Smooth muscle cell of the pulmonary artery (primary cell): Measurements from ENCODE around the gene GCDH. TPM values are rescaled to one million over a fixed set of nuclear protein-coding genes. Genes with fewer than 3 reads are reported as not detected.

Experiments
- total RNA-seq: library from RNA; depleted of rRNA; stranded (reverse); fragments of >200 nt; gene quantifications from 2 replicates; pipeline ENCODE4 v1.2.3, GENCODE V29; 2014

The GCDH gene
- total RNA-seq = 16.0 and 23.4 TPM in 2 replicates

GRCh38 chr19:12890787-12891552, at the start of gene GCDH:
GCDH (plus strand) TSS chr19:12891160; CDS start chr19:12891305, 145 bp downstream.

GRCh38 chr19:12881172-12881808, 9.7 kb upstream of the GCDH start, which contains the start of gene DNASE2:
DNASE2 (minus strand) TSS chr19:12881449; CDS start chr19:12881375, 74 bp downstream.

GRCh38 chr19:12886969-12887747, 3.8 kb upstream of the GCDH start, which contains the start of gene KLF1:
KLF1 (minus strand) TSS chr19:12887201; CDS start chr19:12887140, 61 bp downstream.

GRCh38 chr19:12933287-12934072, 42.5 kb downstream of the GCDH start, which contains the start of gene FARSA:
FARSA (minus strand) TSS chr19:12933711; CDS start chr19:12933696, 15 bp downstream.

GRCh38 chr19:12937927-12938778, 47.2 kb downstream of the GCDH start, which contains the start of gene CALR:
CALR (plus strand) TSS chr19:12938609; CDS start chr19:12938680, 71 bp downstream.

GRCh38 chr19:12945479-12946091, 54.6 kb downstream of the GCDH start, which contains the start of gene RAD23A:
RAD23A (plus strand) TSS chr19:12945862; CDS start chr19:12945949, 87 bp downstream.

Other genes starting within 250 kb of the GCDH start
- gene MAN2B1, start 224.4 kb upstream of the GCDH start, total RNA-seq = 60.0 and 60.9 TPM in 2 replicates
- gene WDR83, start 224.4 kb upstream of the GCDH start, total RNA-seq = 8.8 and 9.8 TPM in 2 replicates
- gene DHPS, start 209.3 kb upstream of the GCDH start, total RNA-seq = 58.8 and 66.5 TPM in 2 replicates
- gene GNG14, start 203.2 kb upstream of the GCDH start, total RNA-seq = not detected in 2 replicates
- 5.5 and 6.4 TPM in 2 replicates for gene FBXW9, start 194.5 kb upstream of the GCDH start, total RNA-seq
- 50.6 and 71.6 TPM in 2 replicates for gene TNPO2, start 167.2 kb upstream of the GCDH start, total RNA-seq
- 78.1 and 93.8 TPM in 2 replicates for gene TRIR, start 156.5 kb upstream of the GCDH start, total RNA-seq
- gene GET3, start 153.7 kb upstream of the GCDH start, total RNA-seq = 61.8 and 67.5 TPM in 2 replicates
- not detected in 2 replicates for gene BEST2, start 139.4 kb upstream of the GCDH start, total RNA-seq
- gene HOOK2, start 115.6 kb upstream of the GCDH start, total RNA-seq = 18.5 and 26.7 TPM in 2 replicates
- 77.3 and 101 TPM in 2 replicates for gene JUNB, start 99.7 kb upstream of the GCDH start, total RNA-seq
- gene PRDX2, start 89.4 kb upstream of the GCDH start, total RNA-seq = 188 and 217 TPM in 2 replicates
- gene THSD8, start 89.1 kb upstream of the GCDH start, total RNA-seq = 0.13 TPM in 1 of 2 replicates, not detected in the other
- gene RNASEH2A, start 84.6 kb upstream of the GCDH start, total RNA-seq = 8.8 and 9.9 TPM in 2 replicates
- gene RTBDN, start 56.6 kb upstream of the GCDH start, total RNA-seq = not detected in 2 replicates
- gene MAST1, start 52.6 kb upstream of the GCDH start, total RNA-seq = 0.07 and 0.36 TPM in 2 replicates
- gene DNASE2, start 9.7 kb upstream of the GCDH start, total RNA-seq = 40.5 and 57.0 TPM in 2 replicates
- gene KLF1, start 4.0 kb upstream of the GCDH start, total RNA-seq = not detected in 2 replicates
- gene SYCE2, start 28.1 kb downstream of the GCDH start, total RNA-seq = 0.07 and 0.23 TPM in 2 replicates
- 71.0 and 86.5 TPM in 2 replicates for gene FARSA, start 42.6 kb downstream of the GCDH start, total RNA-seq
- gene CALR, start 47.4 kb downstream of the GCDH start, total RNA-seq = 1,777 and 1,839 TPM in 2 replicates
- gene RAD23A, start 54.7 kb downstream of the GCDH start, total RNA-seq = 108 and 160 TPM in 2 replicates
- gene GADD45GIP1, start 66.1 kb downstream of the GCDH start, total RNA-seq = 9.5 and 12.9 TPM in 2 replicates
- gene DAND5, start 78.4 kb downstream of the GCDH start, total RNA-seq = 0.07 and 0.13 TPM in 2 replicates
- gene NFIX, start 104.3 kb downstream of the GCDH start, total RNA-seq = 125 and 151 TPM in 2 replicates
- 0.91 and 1.3 TPM in 2 replicates for gene LYL1, start 211.7 kb downstream of the GCDH start, total RNA-seq
- 26.5 and 39.4 TPM in 2 replicates for gene TRMT1, start 225.6 kb downstream of the GCDH start, total RNA-seq
- 67.1 and 96.6 TPM in 2 replicates for gene NACC1, start 227.1 kb downstream of the GCDH start, total RNA-seq